Esophagus muscularis mucosa (tissue), 3 donors: ENCODE results near the gene SLC43A1.

Experiments
- CTCF ChIP-seq, 3 experiments: fragments of 200-600 bp in 2 of 3; fragments of 450-650 bp in 1 of 3; sonication (generic) in 2 of 3; IDR thresholded peaks; one replicate each; pipeline ENCODE4 v1.5.1; 2017 to 2019; ENCODE audit warnings: antibody characterized with exemption in 3 of 3, mild to moderate bottlenecking in 2 of 3, moderate library complexity in 1 of 3
- EP300 ChIP-seq: sonication (generic); formaldehyde crosslinking; IDR thresholded peaks from one replicate; pipeline ENCODE4 v1.6.1; 2017; ENCODE audit warnings: antibody characterized with exemption

GRCh38 chr11:57466680-57467079, 48.8 kb downstream of the SLC43A1 start:
- no peak for TF ChIP-seq EP300
- no peak for TF ChIP-seq CTCF (IDR thresholded peaks at IDR 0.05)
